Neural cell (in vitro differentiated cells): ENCODE data around the gene FAM107B. TPM values are rescaled to one million over a fixed set of nuclear protein-coding genes. Genes with fewer than 3 reads are reported as not detected.

ENCODE experiments used
- H2AFZ ChIP-seq: fragments of 200-600, 300-800 bp; sonication (generic), shearing (Covaris generic); 2 replicates; pipeline ENCODE4 v1.6.0; 2014; ENCODE audit warnings: low read depth, mild to moderate bottlenecking, antibody characterized with exemption, low read length, moderate library complexity
- H3F3A ChIP-seq: fragments of 200-600 bp; shearing (Covaris generic); 2 replicates; pipeline ENCODE4 v1.6.1; 2016; ENCODE audit warnings: mild to moderate bottlenecking, moderate library complexity, mixed read lengths, antibody characterized with exemption, low read length; ENCODE audit not compliant: insufficient read depth, poor library complexity, severe bottlenecking
- H3K27ac ChIP-seq: fragments of 200-600, 300-800 bp; sonication (generic), shearing (Covaris generic); 2 replicates; pipeline ENCODE4 v1.5.1; 2014; ENCODE audit warnings: mild to moderate bottlenecking, low read length, moderate library complexity
- H3K27me3 ChIP-seq: fragments of 300-800, 200-600 bp; sonication (generic), shearing (Covaris generic); 2 replicates; pipeline ENCODE4 v1.6.0; 2014; ENCODE audit warnings: mild to moderate bottlenecking, low read depth, low read length, moderate library complexity; ENCODE audit not compliant: insufficient read depth
- H3K36me3 ChIP-seq: fragments of 300-800, 200-600 bp; sonication (generic), shearing (Covaris generic); 2 replicates; pipeline ENCODE4 v1.5.1; 2014; ENCODE audit warnings: mild to moderate bottlenecking, antibody characterized with exemption, low read length, moderate library complexity; ENCODE audit not compliant: insufficient read depth
- H3K4me2 ChIP-seq: fragments of 300-800, 200-600 bp; sonication (generic), shearing (Covaris generic); 2 replicates; pipeline ENCODE4 v1.6.0; 2014; ENCODE audit warnings: mild to moderate bottlenecking, low read length
- H3K4me3 ChIP-seq: fragments of 300-800, 200-600 bp; sonication (generic), shearing (Covaris generic); 2 replicates; pipeline ENCODE4 v1.5.1; 2014; ENCODE audit warnings: mild to moderate bottlenecking, low read length, moderate library complexity
- H3K79me2 ChIP-seq: fragments of 200-600 bp; shearing (Covaris generic); replicated peaks from 2 replicates; pipeline ENCODE4 v1.6.0; 2014; ENCODE audit warnings: mild to moderate bottlenecking, low read length, moderate library complexity; ENCODE audit not compliant: insufficient read depth
- H3K9ac ChIP-seq: fragments of 300-800, 200-600 bp; sonication (generic), shearing (Covaris generic); 2 replicates; pipeline ENCODE4 v1.6.1; 2016; ENCODE audit warnings: mild to moderate bottlenecking, low read length, mixed read lengths
- H3K9me2 ChIP-seq: fragments of 200-600 bp; shearing (Covaris generic); 2 replicates; pipeline ENCODE4 v1.6.1; 2016; ENCODE audit warnings: mild to moderate bottlenecking, low read length, mixed read lengths; ENCODE audit not compliant: insufficient read depth
- H3K9me3 ChIP-seq: fragments of 200-600, 300-800 bp; sonication (generic), shearing (Covaris generic); 2 replicates; pipeline ENCODE4 v1.6.1; 2016; ENCODE audit warnings: mild to moderate bottlenecking, mixed run types, low read length, moderate library complexity, mixed read lengths
- H4K20me1 ChIP-seq: fragments of 200-600 bp; shearing (Covaris generic); 2 replicates; pipeline ENCODE4 v1.6.1; 2016; ENCODE audit warnings: mild to moderate bottlenecking, mixed run types; ENCODE audit not compliant: insufficient read depth
- EP300 ChIP-seq: fragments of 450-650 bp; conservative IDR thresholded peaks from 2 replicates; pipeline ENCODE4 v1.6.1; 2014; ENCODE audit warnings: antibody characterized with exemption, mild to moderate bottlenecking, moderate library complexity; ENCODE audit not compliant: poor library complexity, severe bottlenecking
- EZH2 ChIP-seq: fragments of 200-600, 300-800 bp; shearing (Covaris generic), sonication (generic); IDR thresholded peaks from 2 replicates; pipeline ENCODE4 v1.6.1; 2014; ENCODE audit warnings: antibody characterized with exemption, low read length, borderline replicate concordance, mild to moderate bottlenecking; ENCODE audit not compliant: insufficient read depth, poor library complexity, severe bottlenecking
- MXI1 ChIP-seq: fragments of 450-650 bp; conservative IDR thresholded peaks from 2 replicates; pipeline ENCODE4 v1.6.1; 2014; ENCODE audit warnings: antibody characterized with exemption, mild to moderate bottlenecking; ENCODE audit not compliant: poor library complexity, severe bottlenecking
- POLR2AphosphoS5 ChIP-seq: IDR thresholded peaks from 2 replicates; pipeline ENCODE4 v1.6.1; 2012
- RAD21 ChIP-seq: fragments of 450-650 bp; conservative IDR thresholded peaks from 2 replicates; pipeline ENCODE4 v1.6.1; 2014; ENCODE audit warnings: antibody characterized with exemption, mild to moderate bottlenecking, moderate library complexity
- SMC3 ChIP-seq: fragments of 450-650 bp; conservative IDR thresholded peaks from 2 replicates; pipeline ENCODE4 v1.6.1; 2014; ENCODE audit warnings: antibody characterized with exemption, mild to moderate bottlenecking, moderate library complexity; ENCODE audit not compliant: poor library complexity
- TAF1 ChIP-seq: IDR thresholded peaks from 2 replicates; pipeline ENCODE4 v1.6.1; 2012; ENCODE audit warnings: low read depth
- polyA plus RNA-seq: library from polyadenylated mRNA; depleted of rRNA; stranded (reverse); fragments of >200 nt; gene quantifications from 2 replicates; pipeline ENCODE4 v1.2.3, GENCODE V29; 2014
- TF ChIP-seq, protein P1 (sequence below): fragments of 450-650 bp; IDR thresholded peaks from 2 replicates; pipeline ENCODE4 v1.5.1; 2014; ENCODE audit warnings: antibody characterized with exemption, mild to moderate bottlenecking, moderate library complexity; ENCODE audit not compliant: poor library complexity, severe bottlenecking
- TF ChIP-seq, protein P2 (sequence below): IDR thresholded peaks from 2 replicates; pipeline ENCODE4 v1.6.1; 2012; ENCODE audit warnings: borderline replicate concordance

FAM107B gene
- polyA plus RNA-seq, 1 donor from 2014 or later: 106 TPM

DNA sequence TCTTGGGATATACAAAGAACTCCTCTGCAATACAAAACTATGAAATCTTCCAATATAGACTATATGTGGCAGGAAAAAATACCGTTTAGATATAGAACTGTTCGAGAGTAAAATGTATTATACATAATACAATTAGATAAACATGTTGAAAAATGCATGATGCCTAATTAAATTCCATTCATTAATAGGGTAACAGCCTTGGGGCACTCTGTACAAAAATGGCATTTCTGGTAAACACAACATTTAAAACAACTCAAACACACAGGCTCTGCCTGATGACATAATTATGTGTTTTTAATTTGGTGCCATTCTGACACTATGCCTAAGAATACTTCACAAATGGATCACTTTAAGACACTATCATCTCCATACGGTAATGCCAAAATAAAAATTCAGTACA, 180.9 kb downstream of the FAM107B start:
- no peak overlapping the region for H3K27ac ChIP-seq

DNA sequence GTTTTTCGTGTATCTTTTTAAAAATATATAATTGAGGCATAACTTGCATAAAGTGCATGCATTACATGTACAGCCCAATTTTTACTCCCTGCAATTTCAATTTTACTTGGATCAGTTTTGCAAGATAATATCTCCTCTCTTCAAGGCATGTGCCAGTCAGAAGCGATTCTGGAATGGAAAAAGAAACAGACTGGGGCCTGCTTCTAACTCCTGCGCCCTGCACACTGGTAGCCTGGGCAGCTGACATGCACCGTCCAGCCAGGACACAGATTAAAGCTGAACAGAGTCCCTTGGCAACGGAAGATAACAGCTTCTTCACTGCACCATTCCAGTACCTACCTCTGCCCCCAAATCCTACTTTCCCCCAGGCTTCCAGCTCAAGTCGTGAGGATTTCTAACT, 182.1 kb downstream of the FAM107B start:
- Histone ChIP-seq H3F3A (no peaks in the 10 kb centered on the region), H2AFZ (no peak overlapping the region), H3K9ac (no peak overlapping the region), H3K9me3 (no peaks in the 10 kb centered on the region), H3K27me3 (no peaks in the 10 kb centered on the region), H3K79me2 (peaks cover 76% of the 10 kb centered on the region), H3K9me2 (no peaks in the 10 kb centered on the region), H3K27ac (no peak overlapping the region), H4K20me1 (peaks cover 7% of the 10 kb centered on the region), H3K4me3 (no peak overlapping the region), H3K36me3 (no peaks in the 10 kb centered on the region), H3K4me2 (no peak overlapping the region)
- TF ChIP-seq MXI1: no peak
- TF ChIP-seq EP300: no peak
- TF ChIP-seq, protein P1, sequence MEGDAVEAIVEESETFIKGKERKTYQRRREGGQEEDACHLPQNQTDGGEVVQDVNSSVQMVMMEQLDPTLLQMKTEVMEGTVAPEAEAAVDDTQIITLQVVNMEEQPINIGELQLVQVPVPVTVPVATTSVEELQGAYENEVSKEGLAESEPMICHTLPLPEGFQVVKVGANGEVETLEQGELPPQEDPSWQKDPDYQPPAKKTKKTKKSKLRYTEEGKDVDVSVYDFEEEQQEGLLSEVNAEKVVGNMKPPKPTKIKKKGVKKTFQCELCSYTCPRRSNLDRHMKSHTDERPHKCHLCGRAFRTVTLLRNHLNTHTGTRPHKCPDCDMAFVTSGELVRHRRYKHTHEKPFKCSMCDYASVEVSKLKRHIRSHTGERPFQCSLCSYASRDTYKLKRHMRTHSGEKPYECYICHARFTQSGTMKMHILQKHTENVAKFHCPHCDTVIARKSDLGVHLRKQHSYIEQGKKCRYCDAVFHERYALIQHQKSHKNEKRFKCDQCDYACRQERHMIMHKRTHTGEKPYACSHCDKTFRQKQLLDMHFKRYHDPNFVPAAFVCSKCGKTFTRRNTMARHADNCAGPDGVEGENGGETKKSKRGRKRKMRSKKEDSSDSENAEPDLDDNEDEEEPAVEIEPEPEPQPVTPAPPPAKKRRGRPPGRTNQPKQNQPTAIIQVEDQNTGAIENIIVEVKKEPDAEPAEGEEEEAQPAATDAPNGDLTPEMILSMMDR: no peak
- no peak for TF ChIP-seq EZH2
- TF ChIP-seq TAF1: no peak
- no peak for TF ChIP-seq RAD21
- TF ChIP-seq, protein P2, sequence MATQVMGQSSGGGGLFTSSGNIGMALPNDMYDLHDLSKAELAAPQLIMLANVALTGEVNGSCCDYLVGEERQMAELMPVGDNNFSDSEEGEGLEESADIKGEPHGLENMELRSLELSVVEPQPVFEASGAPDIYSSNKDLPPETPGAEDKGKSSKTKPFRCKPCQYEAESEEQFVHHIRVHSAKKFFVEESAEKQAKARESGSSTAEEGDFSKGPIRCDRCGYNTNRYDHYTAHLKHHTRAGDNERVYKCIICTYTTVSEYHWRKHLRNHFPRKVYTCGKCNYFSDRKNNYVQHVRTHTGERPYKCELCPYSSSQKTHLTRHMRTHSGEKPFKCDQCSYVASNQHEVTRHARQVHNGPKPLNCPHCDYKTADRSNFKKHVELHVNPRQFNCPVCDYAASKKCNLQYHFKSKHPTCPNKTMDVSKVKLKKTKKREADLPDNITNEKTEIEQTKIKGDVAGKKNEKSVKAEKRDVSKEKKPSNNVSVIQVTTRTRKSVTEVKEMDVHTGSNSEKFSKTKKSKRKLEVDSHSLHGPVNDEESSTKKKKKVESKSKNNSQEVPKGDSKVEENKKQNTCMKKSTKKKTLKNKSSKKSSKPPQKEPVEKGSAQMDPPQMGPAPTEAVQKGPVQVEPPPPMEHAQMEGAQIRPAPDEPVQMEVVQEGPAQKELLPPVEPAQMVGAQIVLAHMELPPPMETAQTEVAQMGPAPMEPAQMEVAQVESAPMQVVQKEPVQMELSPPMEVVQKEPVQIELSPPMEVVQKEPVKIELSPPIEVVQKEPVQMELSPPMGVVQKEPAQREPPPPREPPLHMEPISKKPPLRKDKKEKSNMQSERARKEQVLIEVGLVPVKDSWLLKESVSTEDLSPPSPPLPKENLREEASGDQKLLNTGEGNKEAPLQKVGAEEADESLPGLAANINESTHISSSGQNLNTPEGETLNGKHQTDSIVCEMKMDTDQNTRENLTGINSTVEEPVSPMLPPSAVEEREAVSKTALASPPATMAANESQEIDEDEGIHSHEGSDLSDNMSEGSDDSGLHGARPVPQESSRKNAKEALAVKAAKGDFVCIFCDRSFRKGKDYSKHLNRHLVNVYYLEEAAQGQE: no peak

More for the DNA sequence above, 180.9 kb downstream of the FAM107B start:
- peaks cover 7% of the 10 kb centered on the region for H4K20me1 ChIP-seq
- TF ChIP-seq, protein P2: no peak
- TF ChIP-seq, protein P1: no peak
- TF ChIP-seq TAF1 (no peak), POLR2AphosphoS5 (no peak), RAD21 (no peak), EP300 (no peak), SMC3 (no peak), EZH2 (no peak), MXI1 (no peak)
- H3K36me3 ChIP-seq: peaks cover 2% of the 10 kb centered on the region
- H3K27me3 ChIP-seq: no peaks in the 10 kb centered on the region
- H3K4me2 ChIP-seq: no peak overlapping the region
- no peaks in the 10 kb centered on the region for H3F3A ChIP-seq
- no peak overlapping the region for H3K4me3 ChIP-seq
- no peak overlapping the region for H3K9ac ChIP-seq
- H3K79me2 ChIP-seq: peaks cover 79% of the 10 kb centered on the region
- no peaks in the 10 kb centered on the region for H3K9me3 ChIP-seq
- H3K9me2 ChIP-seq: no peaks in the 10 kb centered on the region
- no peak overlapping the region for H2AFZ ChIP-seq
